Measurements from ENCODE around the gene NEK5. TPM values are rescaled to one million over a fixed set of nuclear protein-coding genes. Genes with fewer than 3 reads are reported as not detected.

The NEK5 gene
- polyA plus RNA-seq, 1 donor from 2014 or later, result 0.34 TPM

GRCh38 chr13:52024481-52024880, 104.4 kb downstream of the NEK5 start, which contains the start of gene UTP14C:
Gene UTP14C, plus strand, starts transcription at chr13:52024691. Its CDS starts 4,114 bp downstream, at chr13:52028805.
- Mint-ChIP-seq H3K4me3 (no peak within 1 kb of the TSS), H3K27ac (no peak within 1 kb of the TSS), H3K4me1 (peaks cover 6 to 14% (median 9%) of the 10 kb centered on the region in 3 donors), H3K9me3 (no peaks in the 10 kb centered on the region), H3K36me3 (peaks cover 27% of the 10 kb centered on the region), H3K27me3 (no peaks in the 10 kb centered on the region)

- Mint-ChIP-seq H3K27ac (no peak overlapping the region), H3K36me3 (peaks cover 19% of the 10 kb centered on the region), H3K27me3 (no peaks in the 10 kb centered on the region)
These were observed 106.5 kb downstream of the NEK5 start for GRCh38 chr13:52022356-52022755.

GRCh38 chr13:52020191-52020590, 108.7 kb downstream of the NEK5 start:
- Mint-ChIP-seq H3K9me3 (no peaks in the 10 kb centered on the region), H3K36me3 (peaks cover 15% of the 10 kb centered on the region), H3K27ac (no peak overlapping the region), H3K27me3 (no peaks in the 10 kb centered on the region), H3K4me3 (no peak overlapping the region), H3K4me1 (peaks cover 8 to 9% (median 8%) of the 10 kb centered on the region in 3 donors)

More at GRCh38 chr13:52022356-52022755, 106.5 kb downstream of the NEK5 start:
- Mint-ChIP-seq H3K4me3 (no peak overlapping the region), H3K9me3 (no peaks in the 10 kb centered on the region), H3K4me1 (peaks cover 9 to 22% (median 11%) of the 10 kb centered on the region in 3 donors)

GRCh38 chr13:52016296-52016695, 112.6 kb downstream of the NEK5 start:
- Mint-ChIP-seq H3K27me3 (no peaks in the 10 kb centered on the region), H3K4me1 (peaks cover 15 to 18% (median 16%) of the 10 kb centered on the region in 3 donors), H3K27ac (no peak overlapping the region), H3K9me3 (no peaks in the 10 kb centered on the region), H3K36me3 (peaks cover 5% of the 10 kb centered on the region), H3K4me3 (no peak overlapping the region)

GRCh38 chr13:52012512-52012836, 116.4 kb downstream of the NEK5 start:
- peak overlapping the region; percentile 61 to 89 (median 83) for H3K27ac Mint-ChIP-seq
- no peaks in the 10 kb centered on the region for H3K9me3 Mint-ChIP-seq
- H3K27me3 Mint-ChIP-seq, result peaks cover 16% of the 10 kb centered on the region
- peaks cover 15 to 20% (median 17%) of the 10 kb centered on the region in 3 donors for H3K4me1 Mint-ChIP-seq
- H3K36me3 Mint-ChIP-seq, result no peaks in the 10 kb centered on the region
- peak overlapping the region; percentile 97 to 100 (median 99) for H3K4me3 Mint-ChIP-seq

- no peaks in the 10 kb centered on the region for H3K9me3 Mint-ChIP-seq
- peaks cover 16% of the 10 kb centered on the region for H3K27me3 Mint-ChIP-seq
- H3K27ac Mint-ChIP-seq, result peak within 1 kb of the TSS; percentile 61 to 89 (median 83)
- peaks cover 14 to 18% (median 17%) of the 10 kb centered on the region in 3 donors for H3K4me1 Mint-ChIP-seq
- H3K36me3 Mint-ChIP-seq, result no peaks in the 10 kb centered on the region
- peak within 1 kb of the TSS; percentile 97 to 100 (median 99) for H3K4me3 Mint-ChIP-seq
These were observed 117.0 kb downstream of the NEK5 start, which contains the start of gene ALG11 for GRCh38 chr13:52011632-52012511. Gene ALG11, plus strand, starts transcription at chr13:52012398. Its CDS starts 21 bp downstream, at chr13:52012419.

GRCh38 chr13:52010890-52011631, 117.8 kb downstream of the NEK5 start, which contains the start of gene ATP7B:
Gene ATP7B, minus strand, starts transcription at chr13:52011450. Its CDS starts 113 bp downstream, at chr13:52011337.
- H3K27me3 Mint-ChIP-seq, result peaks cover 16% of the 10 kb centered on the region
- H3K4me3 Mint-ChIP-seq, result peak within 1 kb of the TSS; percentile 97 to 100 (median 99)
- H3K9me3 Mint-ChIP-seq, result no peaks in the 10 kb centered on the region
- no peaks in the 10 kb centered on the region for H3K36me3 Mint-ChIP-seq
- H3K27ac Mint-ChIP-seq, result peak within 1 kb of the TSS; percentile 61 to 89 (median 83)
- peaks cover 14 to 18% (median 16%) of the 10 kb centered on the region in 3 donors for H3K4me1 Mint-ChIP-seq

- Mint-ChIP-seq H3K27ac (no peak overlapping the region), H3K4me3 (peak overlapping the region in 3 of 4 donors; percentile 5 to 97 (median 15))
These were observed 118.9 kb downstream of the NEK5 start for GRCh38 chr13:52009946-52010345.

GRCh38 chr13:52006523-52007245, 122.2 kb downstream of the NEK5 start:
- Mint-ChIP-seq H3K9me3 (no peaks in the 10 kb centered on the region), H3K4me3 (no peak overlapping the region), H3K27me3 (peaks cover 16% of the 10 kb centered on the region)

More at GRCh38 chr13:52009946-52010345, 118.9 kb downstream of the NEK5 start:
- no peaks in the 10 kb centered on the region for H3K36me3 Mint-ChIP-seq
- H3K27me3 Mint-ChIP-seq, result peaks cover 16% of the 10 kb centered on the region
- H3K4me1 Mint-ChIP-seq, result peaks cover 11 to 14% (median 14%) of the 10 kb centered on the region in 3 donors
- no peaks in the 10 kb centered on the region for H3K9me3 Mint-ChIP-seq

GRCh38 chr13:52005841-52006522, 122.9 kb downstream of the NEK5 start:
- Mint-ChIP-seq H3K4me1 (peaks cover 1 to 4% (median 3%) of the 10 kb centered on the region in 3 donors), H3K27ac (no peak overlapping the region), H3K9me3 (no peaks in the 10 kb centered on the region), H3K4me3 (no peak overlapping the region), H3K27me3 (peaks cover 13% of the 10 kb centered on the region), H3K36me3 (no peaks in the 10 kb centered on the region)

More at GRCh38 chr13:52006523-52007245, 122.2 kb downstream of the NEK5 start:
- no peaks in the 10 kb centered on the region for H3K36me3 Mint-ChIP-seq
- peaks cover 1 to 7% (median 6%) of the 10 kb centered on the region in 3 donors for H3K4me1 Mint-ChIP-seq
- H3K27ac Mint-ChIP-seq, result no peak overlapping the region

- Mint-ChIP-seq H3K27me3 (peaks cover 4% of the 10 kb centered on the region), H3K27ac (no peak overlapping the region), H3K4me3 (no peak overlapping the region), H3K9me3 (no peaks in the 10 kb centered on the region), H3K4me1 (no peaks in the 10 kb centered on the region), H3K36me3 (no peaks in the 10 kb centered on the region)
These were observed 124.2 kb downstream of the NEK5 start for GRCh38 chr13:52004511-52005170.

GRCh38 chr13:52003541-52003940, 125.3 kb downstream of the NEK5 start:
- Mint-ChIP-seq H3K36me3 (no peaks in the 10 kb centered on the region), H3K27me3 (peaks cover 8% of the 10 kb centered on the region), H3K27ac (no peak overlapping the region), H3K4me1 (no peaks in the 10 kb centered on the region), H3K9me3 (no peaks in the 10 kb centered on the region), H3K4me3 (no peak overlapping the region)

GRCh38 chr13:52002361-52002760, 126.5 kb downstream of the NEK5 start:
- Mint-ChIP-seq H3K9me3 (no peaks in the 10 kb centered on the region), H3K4me3 (no peak overlapping the region), H3K4me1 (no peaks in the 10 kb centered on the region), H3K27me3 (peaks cover 13% of the 10 kb centered on the region), H3K27ac (no peak overlapping the region), H3K36me3 (no peaks in the 10 kb centered on the region)

Data from IgD-negative memory B cell (primary cell).